ENCODE results near the gene SFMBT1.
A peak's percentile ranks its signal among the peaks of the same experiment; 100 is the strongest.
"Not testable (repeated sequence)": the region's sequence is repeated elsewhere in the genome, so short reads cannot be mapped to it uniquely, and the experiment has no call there.

The SFMBT1 gene

DNA sequence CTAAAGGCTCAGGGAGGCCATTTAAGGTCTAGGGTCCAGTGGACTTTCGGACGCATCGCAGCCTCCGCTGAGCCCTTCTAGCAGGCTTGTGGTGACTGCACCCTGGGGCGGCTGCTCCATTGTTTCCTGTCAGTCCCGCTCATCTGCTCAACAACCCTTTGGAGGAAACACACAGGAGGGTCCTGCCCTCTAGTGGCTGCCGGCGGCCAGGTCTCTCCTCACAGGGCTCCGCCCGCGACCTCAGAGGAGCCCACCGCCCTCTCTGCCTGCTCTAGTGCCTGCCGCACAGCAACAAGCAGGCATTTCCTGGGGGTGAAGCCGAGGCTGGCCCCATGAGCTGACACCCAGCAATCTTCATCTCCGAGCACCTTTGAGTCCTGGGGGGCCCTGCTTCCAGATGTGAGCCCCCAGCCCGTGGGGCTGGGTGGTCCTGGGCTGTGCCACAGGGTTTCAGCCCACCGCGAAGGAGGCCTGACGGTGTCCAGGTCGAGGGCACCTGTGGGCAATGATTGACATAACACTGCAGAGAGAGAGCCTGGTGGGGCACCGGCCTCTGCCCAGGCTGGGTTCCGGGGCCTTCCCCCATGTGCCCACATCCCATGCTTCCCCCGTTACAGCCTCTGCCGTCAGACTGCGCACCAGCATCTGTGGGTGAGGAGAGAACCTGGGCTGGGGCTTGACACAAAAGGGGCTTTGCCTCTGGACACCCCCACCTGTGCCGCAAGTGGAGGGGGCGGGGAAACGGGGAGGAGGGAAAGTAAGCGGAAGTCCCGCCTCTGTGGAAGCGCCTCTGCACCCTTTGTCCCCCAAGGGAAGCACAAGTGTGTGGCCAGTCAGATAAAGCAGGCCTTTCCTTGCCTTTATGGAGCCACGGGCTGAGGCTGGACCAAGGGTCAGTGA, 27.0 kb upstream of the SFMBT1 start:
- peak; percentile 62 for DNase-seq

DNA sequence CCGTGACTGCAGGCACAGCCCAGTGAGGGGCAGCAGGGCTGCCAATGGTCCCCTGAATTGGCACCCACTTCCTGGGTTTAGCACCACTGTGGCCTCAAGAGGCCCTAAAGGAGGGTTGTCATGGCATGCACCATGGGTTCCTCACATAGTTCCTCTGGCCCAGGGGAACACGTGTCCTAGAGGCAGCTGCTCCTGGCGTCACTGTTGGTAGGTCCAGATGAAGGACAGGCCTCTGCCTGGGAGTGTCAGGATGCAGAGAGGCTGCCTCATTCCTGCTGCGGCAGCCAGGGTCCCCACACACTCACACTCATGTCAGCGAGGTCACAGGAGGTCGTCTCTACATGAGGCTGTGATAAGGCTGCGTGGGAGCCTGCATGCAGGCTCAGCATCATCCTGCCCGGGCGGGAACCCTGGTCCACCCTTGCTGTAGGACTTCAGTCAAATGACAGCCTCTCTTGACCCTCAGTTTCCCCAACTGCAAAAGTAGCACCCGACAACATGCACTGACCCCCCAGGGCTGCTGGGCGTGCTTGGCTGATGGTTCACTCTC, 26.1 kb upstream of the SFMBT1 start:
- DNase-seq = no peak

DNA sequence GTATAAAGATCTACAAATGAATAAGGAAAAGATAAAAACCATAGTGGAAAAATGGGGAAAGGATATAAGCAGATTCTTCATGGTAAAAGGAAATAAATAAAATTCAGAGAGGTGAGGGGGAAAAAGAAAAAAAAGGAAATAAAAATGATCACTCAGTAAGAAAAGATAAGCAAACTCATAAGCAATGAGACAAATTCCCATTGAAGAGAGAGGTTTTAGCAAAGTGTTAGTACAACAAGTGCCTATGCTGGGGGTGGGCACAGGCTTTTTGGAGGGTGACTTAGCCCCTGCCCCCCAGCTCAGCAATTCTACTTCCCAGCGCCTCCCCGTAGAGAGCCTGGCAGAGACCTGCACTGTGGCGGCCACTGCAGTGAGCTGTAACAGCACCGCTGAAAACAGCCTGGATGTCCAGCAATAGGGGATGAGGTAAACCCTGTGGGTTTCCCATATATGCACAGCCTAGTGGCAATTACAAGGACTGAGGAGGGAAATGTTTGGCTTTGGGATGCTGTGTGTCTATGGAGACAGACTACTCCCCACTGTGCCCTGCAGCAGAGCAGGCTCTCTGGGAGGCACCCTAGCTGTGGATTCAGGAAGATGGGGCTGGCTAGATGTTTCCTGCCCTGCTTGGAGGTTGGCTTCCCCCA, 23.7 kb upstream of the SFMBT1 start:
- DNase-seq = no peak

DNA sequence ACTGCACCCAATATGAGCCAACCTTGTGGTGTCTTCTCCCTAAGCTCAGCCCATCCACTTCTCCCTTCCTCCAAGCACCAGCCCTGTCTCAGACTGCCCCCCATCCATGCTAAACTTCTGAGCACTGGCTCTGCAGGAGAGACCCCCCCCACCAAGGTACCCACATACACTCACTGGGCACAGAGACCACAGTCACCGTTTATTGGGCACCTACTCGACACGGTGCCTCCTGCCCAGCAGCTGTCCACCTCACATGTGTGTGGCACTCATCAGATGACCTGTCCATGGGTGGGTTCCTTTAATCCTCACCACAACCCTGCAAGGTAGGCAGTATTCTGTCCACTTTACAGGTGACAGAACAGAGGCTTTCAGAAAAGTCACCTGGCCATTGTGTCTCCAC, 22.3 kb upstream of the SFMBT1 start:
- no peak for DNase-seq

DNA sequence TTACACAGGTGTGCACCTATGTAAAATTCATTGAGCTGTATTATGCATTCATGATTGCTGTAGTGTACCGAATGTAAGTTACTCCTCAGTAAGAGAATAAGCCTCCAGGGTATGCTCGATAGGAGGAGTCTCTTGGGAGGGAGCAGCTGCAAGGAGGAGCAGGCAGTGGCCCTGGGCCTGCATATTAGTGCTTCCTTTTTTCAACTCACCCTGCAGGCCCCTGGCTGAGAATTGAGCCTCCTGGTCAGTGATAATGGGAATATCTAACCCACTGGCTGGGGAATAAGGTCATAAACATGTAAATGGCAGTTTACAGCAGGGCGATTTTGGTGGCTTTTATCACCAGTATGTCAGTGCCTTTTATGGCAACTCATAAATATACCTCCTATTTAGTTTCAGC, 21.7 kb upstream of the SFMBT1 start:
- no peak for DNase-seq

DNA sequence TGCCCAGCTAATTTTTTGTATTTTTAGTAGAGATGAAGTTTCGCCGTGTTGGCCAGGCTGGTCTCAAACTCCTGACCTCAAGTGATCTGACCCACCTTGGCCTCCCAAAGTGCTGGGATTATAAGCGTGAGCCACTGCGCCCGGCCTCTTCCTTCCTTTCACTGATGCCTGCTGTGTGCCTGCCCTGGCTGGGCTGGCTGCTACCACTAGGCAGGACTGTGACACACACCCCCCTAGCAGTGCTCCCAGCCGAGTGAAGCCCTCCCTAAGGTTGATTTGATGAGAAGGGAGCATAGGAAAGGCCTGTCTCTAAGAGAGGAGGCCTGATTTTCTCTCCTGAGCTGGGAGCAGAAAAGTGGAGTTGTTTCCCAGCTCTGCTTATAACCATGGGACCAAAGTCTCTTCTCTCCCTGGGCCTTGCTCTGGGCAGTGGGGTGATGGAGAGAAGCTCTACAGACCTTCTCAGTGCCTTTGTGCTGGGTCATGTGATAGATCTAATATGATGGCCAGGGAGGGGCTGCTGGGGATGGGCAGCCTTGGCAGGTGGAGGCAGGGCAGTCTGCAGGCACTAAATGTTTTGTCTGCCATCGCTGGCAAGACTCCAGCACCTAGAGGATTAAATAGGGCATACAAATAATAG, 20.1 kb upstream of the SFMBT1 start:
- DNase-seq = no peak

DNA sequence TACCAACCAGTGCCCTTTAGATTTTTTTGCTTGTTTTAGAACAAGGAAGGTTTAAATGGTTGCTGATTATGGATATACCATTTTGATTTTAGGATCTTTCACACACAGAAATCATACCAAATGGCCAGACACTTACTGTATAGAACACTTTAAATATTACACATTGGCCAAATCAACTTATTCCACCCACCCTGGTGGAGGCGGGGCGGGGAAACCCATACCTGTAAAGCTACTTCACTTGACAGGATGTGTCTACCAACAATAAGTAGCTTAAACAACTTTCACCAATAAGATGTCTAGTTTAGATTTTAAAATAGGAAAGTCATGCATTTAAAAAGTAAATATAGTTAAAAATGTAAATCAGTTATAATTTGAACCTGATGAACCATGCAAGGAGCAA, 17.0 kb upstream of the SFMBT1 start:
- no peak for DNase-seq

DNA sequence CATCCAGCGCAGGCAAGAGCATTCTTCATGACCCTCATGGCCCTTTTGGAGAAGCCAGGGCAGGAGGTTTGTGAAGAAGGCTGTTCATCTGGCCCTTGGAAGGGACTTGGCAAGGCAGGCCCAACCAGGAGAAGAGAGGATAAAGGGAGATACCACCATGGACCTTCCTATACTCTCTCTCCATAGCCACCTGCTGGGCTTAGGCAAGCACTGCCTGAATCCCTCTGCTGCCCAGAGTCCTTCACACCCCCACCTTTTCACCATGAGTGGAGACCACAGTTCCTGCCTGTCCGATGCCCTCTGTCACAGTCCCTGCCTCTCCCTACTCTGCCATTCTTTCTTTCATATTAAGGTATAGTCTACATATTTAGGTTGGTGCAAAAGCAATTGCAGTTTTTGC, 10.6 kb upstream of the SFMBT1 start:
- no peak for DNase-seq

DNA sequence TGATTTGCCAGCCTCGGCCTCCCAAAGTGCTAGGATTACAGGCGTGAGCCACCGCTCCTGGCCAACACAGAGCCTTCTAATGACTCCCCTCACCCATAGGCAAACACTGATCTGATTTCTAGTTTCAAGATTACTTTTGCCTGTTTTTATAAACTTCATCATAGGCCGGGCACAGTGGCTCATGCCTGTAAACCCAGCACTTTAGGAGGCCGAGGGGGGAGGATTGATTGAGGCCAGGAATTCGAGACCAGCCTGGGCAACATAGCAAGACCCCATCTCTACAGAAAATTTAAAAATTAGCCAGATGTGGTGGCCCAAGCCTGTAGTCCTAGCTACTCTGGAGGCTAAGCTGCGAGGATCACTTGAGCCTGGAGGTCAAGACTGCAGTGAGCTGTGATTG, 8.4 kb upstream of the SFMBT1 start:
- not testable (repeated sequence) for DNase-seq

DNA sequence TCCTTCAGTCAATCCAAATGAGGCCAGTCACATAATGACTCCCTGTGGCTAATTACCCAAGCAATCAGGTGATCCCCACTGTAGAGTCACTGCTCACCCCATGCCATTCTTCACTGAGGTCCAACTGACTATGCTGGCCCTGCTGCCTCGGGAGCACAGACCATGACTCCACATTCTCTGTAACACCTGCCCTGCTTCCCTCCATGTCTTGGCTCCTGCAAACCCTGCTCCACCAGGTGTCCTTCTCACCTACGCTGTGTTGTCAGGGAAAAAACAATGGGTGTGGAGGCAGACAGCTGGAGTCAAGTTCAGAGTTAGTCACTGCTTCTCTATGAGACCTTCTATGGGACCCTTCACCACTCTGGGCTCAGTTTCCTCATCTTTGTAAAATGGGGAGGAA, 6.1 kb upstream of the SFMBT1 start:
- DNase-seq = no peak

DNA sequence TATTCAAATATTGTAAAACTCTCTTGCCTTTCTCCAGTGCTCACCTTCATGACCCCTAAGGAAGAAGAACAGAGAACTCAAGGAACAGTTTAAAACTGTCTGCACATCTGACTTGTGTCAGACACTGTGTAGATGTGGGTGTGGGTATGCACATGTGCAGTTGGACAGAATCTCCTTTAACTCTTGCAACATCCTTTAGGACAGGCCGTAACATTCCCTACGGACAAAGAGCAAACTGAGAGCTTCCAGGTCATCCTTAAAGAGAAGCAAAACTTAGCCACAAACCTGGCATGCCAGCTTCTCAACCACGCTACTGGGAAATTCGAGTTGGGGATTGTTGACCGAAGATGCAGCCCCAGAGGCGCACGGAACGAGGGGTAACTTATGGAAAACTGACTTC, 4.1 kb upstream of the SFMBT1 start:
- DNase-seq = no peak

DNA sequence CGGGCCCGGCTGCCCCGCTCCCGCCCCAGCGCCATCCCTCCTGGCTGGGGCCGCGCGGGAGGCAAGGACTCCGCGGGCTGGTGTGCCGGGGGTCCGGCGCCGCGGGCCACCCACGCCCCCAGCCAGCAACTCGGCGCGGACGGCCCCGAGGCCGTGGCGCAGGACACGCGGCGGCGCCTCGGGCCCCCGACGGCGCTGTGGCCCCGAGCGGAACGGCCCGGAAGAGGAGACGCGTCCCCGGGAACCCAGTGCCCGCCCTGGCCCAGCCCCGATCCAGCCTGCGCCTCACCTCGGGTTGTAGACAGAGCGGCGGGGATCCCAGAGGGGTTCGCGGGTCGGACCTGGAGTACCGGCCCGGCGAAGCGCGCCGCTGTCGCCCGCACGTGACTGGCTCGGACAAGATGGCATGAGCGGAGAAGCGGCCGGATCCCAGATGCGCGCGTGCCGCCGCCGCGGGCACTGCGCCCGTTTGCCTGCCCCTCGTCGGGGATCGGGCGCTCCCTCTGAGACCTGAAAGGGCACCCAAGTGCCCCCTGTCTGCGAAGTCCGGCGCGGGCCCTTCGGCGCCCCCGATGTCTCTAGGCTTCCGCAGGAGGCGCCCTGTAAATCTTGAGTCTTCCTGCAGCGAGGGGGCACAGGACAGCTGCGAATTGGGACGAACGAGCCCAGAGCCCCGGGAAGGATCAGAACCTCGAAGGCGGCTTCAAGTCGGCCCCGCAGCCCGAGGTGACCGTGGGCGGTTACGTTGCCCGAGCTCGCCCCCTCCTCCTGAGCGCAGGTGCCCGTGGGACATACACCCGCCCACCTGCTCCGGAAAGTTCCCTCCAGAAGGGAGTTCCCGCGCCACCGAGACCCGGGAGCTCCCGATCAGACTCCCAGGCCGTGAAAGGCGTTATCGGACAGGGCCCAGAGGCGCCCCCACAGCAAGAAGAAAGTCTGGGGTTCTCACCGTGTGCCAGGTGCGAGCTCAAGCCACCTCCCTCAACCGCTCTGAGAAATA, 598 bp upstream of the SFMBT1 start:
- DNase-seq = no peak

DNA sequence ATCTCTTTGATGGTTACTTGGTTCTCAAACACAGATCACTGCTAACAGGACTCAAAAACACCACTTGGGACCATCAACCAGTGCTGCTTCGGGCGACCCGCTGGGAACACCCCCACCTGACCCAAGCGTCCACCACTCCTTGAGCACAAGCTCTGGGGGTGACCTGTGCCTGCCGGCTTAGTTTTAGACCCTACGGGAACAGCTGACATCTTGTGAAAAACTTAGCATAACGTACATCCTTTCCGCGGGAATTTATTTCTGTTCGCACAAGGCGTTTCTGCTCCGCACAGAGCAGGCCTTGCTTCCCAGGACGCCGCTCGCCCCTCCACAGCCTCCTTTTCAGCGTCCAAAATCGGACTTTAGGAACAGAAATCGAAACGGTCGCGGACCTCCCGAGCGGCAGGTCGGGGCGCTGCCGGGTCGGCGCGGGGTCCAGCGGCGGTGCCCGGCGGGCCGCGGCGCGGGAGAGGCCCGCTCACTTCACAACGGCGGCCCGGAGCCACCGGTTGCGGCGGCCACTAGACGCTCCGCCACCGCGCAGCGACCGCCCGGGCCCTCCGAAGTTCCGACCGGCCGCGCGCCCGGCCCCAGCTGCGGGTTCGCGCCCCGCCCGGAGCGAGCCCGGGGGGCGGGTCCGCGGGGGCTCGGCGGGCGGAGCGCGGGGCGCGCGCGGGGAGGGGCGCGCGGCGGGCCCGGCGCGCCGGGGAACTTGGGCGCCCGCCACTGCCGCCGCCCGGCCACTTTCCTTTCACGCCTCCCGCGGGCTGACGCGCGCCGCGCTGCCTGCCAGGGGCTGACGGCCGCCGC, 959 bp downstream of the SFMBT1 start:
- DNase-seq = no peak

DNA sequence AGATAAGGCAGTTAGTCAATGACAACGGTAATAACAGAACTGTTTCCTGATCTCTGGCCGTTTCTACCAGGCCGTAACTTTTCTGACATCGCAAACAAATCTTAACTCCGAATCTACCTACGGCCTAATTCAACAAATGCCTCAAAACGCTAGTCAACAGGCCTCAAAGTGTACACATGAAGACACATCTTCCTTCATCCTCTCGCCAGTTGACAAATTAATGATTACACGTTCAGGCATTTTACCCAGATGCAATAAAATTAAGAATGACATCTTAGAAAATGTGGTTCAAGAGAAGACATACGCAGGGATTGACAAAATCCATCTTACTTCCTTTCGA, 1.5 kb downstream of the SFMBT1 start:
- DNase-seq = no peak

DNA sequence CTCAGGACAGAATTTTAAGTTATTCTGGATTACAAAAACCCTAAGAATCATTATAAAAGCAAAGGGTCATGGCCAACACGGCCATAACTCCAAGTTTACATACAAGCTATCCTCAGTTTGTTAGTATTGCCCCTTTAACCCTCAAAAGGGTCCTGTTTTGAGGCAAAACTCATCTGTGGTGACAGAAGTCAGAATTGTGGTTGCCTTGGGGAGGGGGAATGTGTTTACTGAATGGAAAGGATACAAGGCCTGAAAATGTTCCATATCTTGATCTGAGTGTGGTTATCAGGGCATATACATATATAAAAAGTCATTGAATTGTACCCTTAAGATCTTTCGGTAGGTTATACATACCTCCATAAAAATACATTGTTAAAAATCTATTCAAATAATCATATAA, 2.1 kb downstream of the SFMBT1 start:
- no peak for DNase-seq

DNA sequence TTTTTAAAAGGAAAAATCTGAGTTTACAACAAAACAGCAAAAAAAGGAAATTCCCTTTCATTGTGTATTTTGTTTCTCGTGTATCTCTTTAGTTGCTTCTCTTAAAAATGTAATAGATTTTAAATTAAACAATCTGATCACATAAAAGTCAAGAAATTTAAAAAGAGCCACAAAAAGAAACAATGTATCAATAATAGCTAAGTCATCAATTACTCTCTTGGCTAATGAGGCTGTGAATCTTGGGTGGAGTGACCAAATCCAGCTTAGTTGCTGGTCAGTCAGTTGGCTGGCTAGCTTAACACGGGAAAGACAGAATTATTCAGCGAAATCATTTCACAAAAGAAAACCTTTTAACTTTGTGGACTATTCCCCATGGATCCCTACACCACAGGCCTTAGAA, 3.2 kb downstream of the SFMBT1 start:
- no peak for DNase-seq

DNA sequence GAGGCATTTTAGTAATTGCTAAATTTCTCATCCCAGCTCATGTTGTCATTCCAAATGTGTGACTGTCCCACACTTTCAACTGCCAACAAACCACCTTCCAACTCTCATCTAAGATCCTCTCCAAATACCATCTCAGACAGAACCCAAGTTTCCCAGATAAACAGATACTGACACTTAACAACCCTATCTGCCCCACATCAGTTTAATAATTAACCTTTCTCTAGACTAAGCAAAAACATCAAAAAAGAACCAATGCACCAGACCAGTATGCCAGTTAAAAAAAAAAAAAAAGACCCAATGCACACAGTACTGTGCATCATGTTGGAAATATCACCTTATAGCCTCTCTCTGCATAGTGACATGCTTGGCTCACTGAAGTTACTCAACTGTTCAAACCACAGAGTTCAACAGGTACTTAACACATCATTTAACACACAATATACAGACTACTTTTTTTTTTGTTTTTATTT, 5.5 kb downstream of the SFMBT1 start:
- DNase-seq = no peak

DNA sequence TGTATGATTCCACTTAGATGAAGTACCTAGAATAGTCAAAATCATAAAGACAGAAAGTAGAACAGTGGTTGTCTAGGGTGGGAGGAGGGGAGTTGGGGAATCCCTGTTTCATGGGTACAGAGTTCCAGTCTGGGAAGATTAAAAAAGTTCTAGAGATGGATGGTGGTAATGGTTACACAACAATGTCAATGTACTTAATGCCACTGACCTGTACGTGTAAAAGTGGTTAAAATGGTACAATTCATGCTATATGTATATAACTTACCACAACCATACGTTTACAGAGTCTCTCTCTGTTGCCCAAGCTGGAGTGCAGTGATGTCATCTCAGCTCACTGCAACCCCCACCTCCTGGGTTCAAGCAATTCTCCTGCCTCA, 6.5 kb downstream of the SFMBT1 start:
- DNase-seq = no peak

DNA sequence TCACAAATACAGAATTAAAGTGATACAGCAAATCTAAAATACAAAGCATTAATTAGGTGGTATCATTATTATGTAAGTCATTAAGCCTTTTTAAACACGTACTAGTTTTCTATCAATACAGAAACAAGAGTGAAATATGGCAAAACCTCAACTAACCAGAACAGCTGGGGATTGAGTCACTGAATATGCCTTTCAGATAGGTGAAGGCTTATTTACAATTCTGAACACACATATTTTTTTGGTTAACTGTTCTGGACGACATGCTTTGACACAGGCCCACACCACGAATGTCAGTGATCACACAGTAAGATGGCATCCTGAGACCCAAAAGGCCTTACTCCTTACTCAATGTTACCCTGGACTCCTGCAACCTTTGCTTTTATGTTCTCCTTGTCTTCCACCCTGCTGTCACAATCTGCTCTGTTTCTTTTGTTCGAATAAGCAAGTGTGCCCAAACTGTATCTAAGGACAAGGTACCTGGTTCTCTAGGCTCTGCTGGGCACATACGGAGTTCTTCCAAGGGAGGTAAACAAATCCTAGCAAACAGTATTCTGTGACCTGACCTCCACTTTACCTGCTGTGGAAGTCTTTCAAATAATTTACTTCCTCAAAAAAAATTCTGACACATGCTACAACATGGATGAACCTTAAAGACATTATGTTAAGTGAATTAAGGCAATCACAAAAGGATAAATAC, 7.0 kb downstream of the SFMBT1 start:
- no peak for DNase-seq

DNA sequence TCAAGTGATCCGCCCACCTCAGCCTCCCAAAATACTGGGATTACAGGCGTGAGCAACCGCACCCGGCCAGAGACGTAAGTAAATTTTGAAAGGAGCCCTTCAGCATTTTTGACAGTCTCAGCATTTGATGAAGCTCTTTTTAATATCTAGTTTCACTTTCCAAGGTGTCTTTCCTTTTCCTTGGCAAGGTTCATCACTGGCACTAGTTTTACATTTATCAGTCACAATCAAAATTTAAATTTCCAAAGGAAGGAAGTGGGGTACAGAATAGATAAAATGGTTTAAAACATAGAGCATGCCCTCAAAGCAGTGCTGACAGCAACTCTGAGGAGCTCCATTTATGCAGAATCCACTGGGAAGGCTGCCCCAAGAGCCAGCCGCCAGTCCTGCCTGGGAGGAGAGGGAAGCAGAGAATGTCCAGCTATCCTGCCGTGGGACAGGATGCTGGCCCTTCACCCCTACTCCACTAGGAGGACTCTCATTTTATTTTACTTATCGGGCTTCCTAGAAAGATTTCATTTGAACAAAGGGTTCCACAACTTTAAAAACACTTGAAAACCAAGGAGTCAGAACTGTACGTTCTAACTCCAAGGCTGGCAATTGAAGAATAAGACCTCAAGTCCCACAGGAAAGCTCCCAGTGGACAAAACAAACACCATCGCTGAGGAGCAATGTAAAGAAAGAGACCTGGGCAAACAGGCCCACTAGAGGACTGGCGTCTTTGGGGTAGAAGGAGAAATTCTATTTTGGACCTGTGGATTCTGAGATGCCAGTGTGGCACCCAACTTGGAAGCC, 9.9 kb downstream of the SFMBT1 start:
- DNase-seq = no peak
